Measurements from ENCODE around the gene LRP1. TPM values are rescaled to one million over a fixed set of nuclear protein-coding genes. Genes with fewer than 3 reads are reported as not detected.

LRP1 gene
- total and polyA plus RNA-seq, 2 of the 4 experiments (the other 2 are of a cell fraction): 73.1 to 142 TPM

DNA sequence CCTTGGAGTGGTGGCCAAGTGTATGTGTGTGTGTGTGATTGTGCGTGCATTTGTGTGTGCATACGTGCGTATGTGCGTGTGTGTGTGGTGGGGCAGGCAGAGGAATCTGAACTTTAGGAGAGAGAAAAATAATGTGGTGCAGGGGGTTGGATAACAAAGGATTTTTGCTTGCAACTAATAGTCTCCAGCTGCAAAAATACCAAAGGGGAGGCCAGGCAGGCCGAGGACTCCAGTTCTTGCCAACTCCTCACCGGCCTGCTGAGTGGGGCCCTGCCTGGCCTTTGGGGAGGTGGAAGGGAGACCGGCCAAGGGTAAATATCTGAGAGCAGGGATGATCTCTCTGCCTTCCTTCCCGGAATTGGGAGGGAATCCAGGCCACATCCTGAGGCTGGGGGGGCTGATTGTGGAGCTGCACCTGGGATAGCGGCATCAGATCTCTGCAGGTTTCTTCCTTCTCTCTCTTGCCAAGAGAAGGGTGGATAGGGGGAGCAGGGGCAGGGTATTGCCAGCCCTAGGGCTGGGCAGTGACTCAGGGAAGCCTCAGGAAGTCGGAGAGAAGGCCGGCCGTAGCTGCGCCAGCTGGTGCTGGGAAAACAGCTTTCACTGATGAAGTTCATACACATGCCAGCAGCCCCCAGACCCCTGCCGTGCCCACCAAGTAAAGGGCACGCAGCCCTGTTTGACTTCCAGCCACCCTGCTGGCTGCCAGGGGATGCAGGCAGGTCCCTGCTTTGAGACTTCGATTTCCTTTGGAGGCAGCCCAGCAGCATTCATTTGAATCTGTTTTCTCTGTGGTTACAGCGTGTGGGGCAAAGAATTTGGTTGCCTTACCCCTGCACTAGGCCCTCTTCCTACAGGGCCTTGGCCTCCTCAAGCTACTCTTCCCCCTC lies 23.7 kb downstream of the LRP1 start:
- peak overlapping the region; percentile 72 for H4K91ac ChIP-seq (ENCODE audit: insufficient read depth, low read depth, low read length)
- peak overlapping the region; percentile 78 for H3K18ac ChIP-seq (ENCODE audit: low read depth, low read length)
- H3K79me1 ChIP-seq (ENCODE audit: low read depth in 1 of 2, low read length in 2 of 2): peaks cover 41 to 94% of the 10 kb centered on the region in 2 experiments
- peak overlapping the region; percentile 51 to 53; a peak in 3 of 4 replicates for H4K8ac ChIP-seq (ENCODE audit: low read depth in 2 of 2, low read length in 2 of 2)
- H3K27me3 ChIP-seq (ENCODE audit: control insufficient read depth, insufficient read depth, low read length): no peaks in the 10 kb centered on the region
- peaks cover 53% of the 10 kb centered on the region for H3K4me1 ChIP-seq (ENCODE audit: control insufficient read depth, insufficient read depth, low read length)
- BruUV-seq (replicated peaks): no TSS peak
- H2AFZ ChIP-seq (replicated peaks; ENCODE audit: low read length, poor library complexity): peak overlapping the region; percentile 64
- peak overlapping the region; percentile 87 for H3K14ac ChIP-seq (replicated peaks; ENCODE audit: low read depth, low read length)
- dilution Hi-C loops (cut with HindIII; ENCODE audit: low sequenced_read_pairs, unreplicated experiment) (no loop called here), intact Hi-C loops (cut with micrococcal nuclease) (no loop called here), in situ Hi-C loops (cut with MboI; ENCODE audit: low sequenced_read_pairs) (no loop called here)
- ATAC-seq (ENCODE audit: low read depth): peak; percentile 43
- peak overlapping the region; percentile 87 for H3K4ac ChIP-seq (ENCODE audit: low read depth, low read length)
- no peak overlapping the region for H3K4me3 ChIP-seq (ENCODE audit: insufficient read depth, low read depth, low read length)
- DNase-seq: peak; percentile 74
- H3K36me3 ChIP-seq (ENCODE audit: control insufficient read depth, insufficient read depth, low read length): peaks cover 70% of the 10 kb centered on the region
- peak overlapping the region; percentile 72 for H4K5ac ChIP-seq (ENCODE audit: low read depth, low read length)
- H3K9me1 ChIP-seq (ENCODE audit: insufficient read depth, low read length): peaks cover 45% of the 10 kb centered on the region
- peak overlapping the region; percentile 48 for H3K4me2 ChIP-seq (ENCODE audit: low read depth, low read length)
- peak overlapping the region; percentile 79; the same call in 1 of the 2 replicates for H3K23ac ChIP-seq (ENCODE audit: low read depth, low read length)
- peaks cover 64% of the 10 kb centered on the region for H4K20me1 ChIP-seq (ENCODE audit: insufficient read depth, low read length)
- H2BK20ac ChIP-seq (ENCODE audit: low read depth, low read length): peak overlapping the region; percentile 30; the same call in 1 of the 2 replicates
- POLR2A ChIA-PET (ENCODE audit: unreplicated experiment): no interaction called here
- H2BK5ac ChIP-seq (ENCODE audit: low read depth, low read length, poor library complexity, severe bottlenecking): peak overlapping the region; percentile 74
- peak overlapping the region; percentile 81 for H3K27ac ChIP-seq (ENCODE audit: insufficient read depth, low read length)
- H2AK9ac ChIP-seq (replicated peaks; ENCODE audit: low read depth, low read length, poor library complexity): peak overlapping the region; percentile 82
- 24% methylated on average over 9 of the region's 17 CpGs; no CpG with 5 or more reads in 1 of the 2 experiments for WGBS, 2 experiments (ENCODE audit: extremely low coverage in 2 of 2, insufficient read length in 1 of 2)
- CTCF ChIA-PET: interaction anchor here (0.5 to 0.8 kb wide), 2 partner anchors 26 to 27 kb away, joined by 3 read pairs; no protein-coding TSS in a partner anchor
- H2BK120ac ChIP-seq (ENCODE audit: low read depth, low read length): peak overlapping the region; percentile 66; the same call in 1 of the 2 replicates
- peak overlapping the region; percentile 10 for H3K9ac ChIP-seq (ENCODE audit: low read depth, low read length)
- peak overlapping the region; percentile 94 for H2AK5ac ChIP-seq (ENCODE audit: low read depth, low read length)
- no peak overlapping the region for H3K56ac ChIP-seq (ENCODE audit: extremely low read depth, insufficient read depth, low read length)
- no peaks in the 10 kb centered on the region for H3K9me3 ChIP-seq (ENCODE audit: control insufficient read depth, insufficient read depth, low read length)
- H2BK15ac ChIP-seq (ENCODE audit: low read depth, low read length): peak overlapping the region; percentile 50; the same call in 1 of the 3 replicates
- TF ChIP-seq POLR2A (IDR thresholded peaks at IDR 0.05; ENCODE audit: low read depth, low read length) (no peak), MXI1 (IDR thresholded peaks at IDR 0.05; ENCODE audit: borderline replicate concordance, low read depth, low read length) (no peak), MAFK (IDR thresholded peaks at IDR 0.05; ENCODE audit: low read depth, low read length) (no peak), SMC3 (IDR thresholded peaks at IDR 0.05; ENCODE audit: low read depth, low read length) (no peak), MAZ (IDR thresholded peaks at IDR 0.05; ENCODE audit: borderline replicate concordance, low read depth, low read length) (no peak; the same call in 1 of the 2 replicates), FOS (IDR thresholded peaks at IDR 0.05; ENCODE audit: low read depth, low read length) (no peak), CHD1 (IDR thresholded peaks at IDR 0.05; ENCODE audit: low read depth, low read length) (no peak), BHLHE40 (IDR thresholded peaks at IDR 0.05; ENCODE audit: low read depth, low read length) (no peak), RAD21 (IDR thresholded peaks at IDR 0.05; ENCODE audit: low read length) (no peak), RCOR1 (IDR thresholded peaks at IDR 0.05; ENCODE audit: insufficient replicate concordance, low read length) (no peak)
- TF ChIP-seq, protein P1, sequence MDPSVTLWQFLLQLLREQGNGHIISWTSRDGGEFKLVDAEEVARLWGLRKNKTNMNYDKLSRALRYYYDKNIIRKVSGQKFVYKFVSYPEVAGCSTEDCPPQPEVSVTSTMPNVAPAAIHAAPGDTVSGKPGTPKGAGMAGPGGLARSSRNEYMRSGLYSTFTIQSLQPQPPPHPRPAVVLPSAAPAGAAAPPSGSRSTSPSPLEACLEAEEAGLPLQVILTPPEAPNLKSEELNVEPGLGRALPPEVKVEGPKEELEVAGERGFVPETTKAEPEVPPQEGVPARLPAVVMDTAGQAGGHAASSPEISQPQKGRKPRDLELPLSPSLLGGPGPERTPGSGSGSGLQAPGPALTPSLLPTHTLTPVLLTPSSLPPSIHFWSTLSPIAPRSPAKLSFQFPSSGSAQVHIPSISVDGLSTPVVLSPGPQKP (IDR thresholded peaks at IDR 0.05; ENCODE audit: borderline replicate concordance, low read depth, low read length): no peak
- TF ChIP-seq, protein P2, sequence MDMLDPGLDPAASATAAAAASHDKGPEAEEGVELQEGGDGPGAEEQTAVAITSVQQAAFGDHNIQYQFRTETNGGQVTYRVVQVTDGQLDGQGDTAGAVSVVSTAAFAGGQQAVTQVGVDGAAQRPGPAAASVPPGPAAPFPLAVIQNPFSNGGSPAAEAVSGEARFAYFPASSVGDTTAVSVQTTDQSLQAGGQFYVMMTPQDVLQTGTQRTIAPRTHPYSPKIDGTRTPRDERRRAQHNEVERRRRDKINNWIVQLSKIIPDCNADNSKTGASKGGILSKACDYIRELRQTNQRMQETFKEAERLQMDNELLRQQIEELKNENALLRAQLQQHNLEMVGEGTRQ (IDR thresholded peaks at IDR 0.05; ENCODE audit: low read depth, low read length): no peak
- TF ChIP-seq, protein P3, sequence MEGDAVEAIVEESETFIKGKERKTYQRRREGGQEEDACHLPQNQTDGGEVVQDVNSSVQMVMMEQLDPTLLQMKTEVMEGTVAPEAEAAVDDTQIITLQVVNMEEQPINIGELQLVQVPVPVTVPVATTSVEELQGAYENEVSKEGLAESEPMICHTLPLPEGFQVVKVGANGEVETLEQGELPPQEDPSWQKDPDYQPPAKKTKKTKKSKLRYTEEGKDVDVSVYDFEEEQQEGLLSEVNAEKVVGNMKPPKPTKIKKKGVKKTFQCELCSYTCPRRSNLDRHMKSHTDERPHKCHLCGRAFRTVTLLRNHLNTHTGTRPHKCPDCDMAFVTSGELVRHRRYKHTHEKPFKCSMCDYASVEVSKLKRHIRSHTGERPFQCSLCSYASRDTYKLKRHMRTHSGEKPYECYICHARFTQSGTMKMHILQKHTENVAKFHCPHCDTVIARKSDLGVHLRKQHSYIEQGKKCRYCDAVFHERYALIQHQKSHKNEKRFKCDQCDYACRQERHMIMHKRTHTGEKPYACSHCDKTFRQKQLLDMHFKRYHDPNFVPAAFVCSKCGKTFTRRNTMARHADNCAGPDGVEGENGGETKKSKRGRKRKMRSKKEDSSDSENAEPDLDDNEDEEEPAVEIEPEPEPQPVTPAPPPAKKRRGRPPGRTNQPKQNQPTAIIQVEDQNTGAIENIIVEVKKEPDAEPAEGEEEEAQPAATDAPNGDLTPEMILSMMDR (conservative IDR thresholded peaks at IDR 0.05; ENCODE audit: low read depth, low read length): no peak

All from IMR-90 (cell line).